H1 (cell line): ENCODE results near the gene RAB40B.

Experiments used
- CHD2 ChIP-seq: IDR thresholded peaks from 2 replicates; pipeline ENCODE4 v1.6.1; 2012; ENCODE audit warnings: low read length, improper control_type of control experiment
- CREB1 ChIP-seq: IDR thresholded peaks from 2 replicates; pipeline ENCODE4 v1.6.1; 2012; ENCODE audit warnings: inconsistent platforms
- CTCF ChIP-seq, 3 experiments: IDR thresholded peaks; 1 replicate in 2 of 3; 2 replicates in 1 of 3; pipeline versions ENCODE4 v1.5.1 to v1.6.1; 2011; ENCODE audit warnings: low read length in 3 of 3, mild to moderate bottlenecking in 3 of 3, inconsistent platforms in 2 of 3, low read depth in 1 of 3, moderate library complexity in 1 of 3; ENCODE audit not compliant: insufficient read depth in 1 of 3; ENCODE audit errors: control extremely low read depth in 1 of 3
- EP300 ChIP-seq, 2 experiments: IDR thresholded peaks; 1 replicate in 1 of 2; 2 replicates in 1 of 2; pipeline ENCODE4 v1.6.1; 2011 to 2012; ENCODE audit warnings: low read depth in 2 of 2, low read length in 2 of 2, mild to moderate bottlenecking in 2 of 2, borderline replicate concordance in 1 of 2, inconsistent platforms in 1 of 2, moderate library complexity in 1 of 2
- EZH2 ChIP-seq: fragments of 200-600 bp; sonication (generic); IDR thresholded peaks from 2 replicates; pipeline ENCODE4 v1.7.1; 2012; ENCODE audit warnings: low read depth, mild to moderate bottlenecking, moderate library complexity, low read length, inconsistent platforms; ENCODE audit not compliant: severe bottlenecking
- FOSL1 ChIP-seq: IDR thresholded peaks from 2 replicates; pipeline ENCODE4 v1.6.1; 2011; ENCODE audit warnings: mild to moderate bottlenecking, low read depth, low read length, moderate library complexity; ENCODE audit not compliant: insufficient read depth
- POLR2A ChIP-seq, 2 experiments: IDR thresholded peaks; 1 replicate in 1 of 2; 2 replicates in 1 of 2; pipeline ENCODE4 v1.6.1; 2011; ENCODE audit warnings: low read depth in 2 of 2, low read length in 2 of 2, mild to moderate bottlenecking in 2 of 2; ENCODE audit errors: control extremely low read depth in 1 of 2
- POLR2AphosphoS5 ChIP-seq: IDR thresholded peaks from 2 replicates; pipeline ENCODE4 v1.6.1; 2011; ENCODE audit warnings: low read depth, low read length
- SP1 ChIP-seq: IDR thresholded peaks from 2 replicates; pipeline ENCODE4 v1.6.1; 2011; ENCODE audit warnings: low read depth, low read length
- SUZ12 ChIP-seq: fragments of 200-600 bp; sonication (generic); IDR thresholded peaks from 2 replicates; pipeline ENCODE4 v1.6.1; 2012; ENCODE audit warnings: mild to moderate bottlenecking, inconsistent platforms, low read length, moderate library complexity, mixed read lengths
- TAF1 ChIP-seq: IDR thresholded peaks from 2 replicates; pipeline ENCODE4 v1.6.1; 2011; ENCODE audit warnings: mild to moderate bottlenecking, low read depth, low read length
- TEAD4 ChIP-seq: IDR thresholded peaks from 2 replicates; pipeline ENCODE4 v1.6.1; 2012; ENCODE audit warnings: low read depth, low read length, inconsistent platforms, mixed read lengths
- TF ChIP-seq, protein P1 (sequence below): IDR thresholded peaks from 2 replicates; pipeline ENCODE4 v1.6.1; 2012; ENCODE audit warnings: inconsistent platforms

DNA sequence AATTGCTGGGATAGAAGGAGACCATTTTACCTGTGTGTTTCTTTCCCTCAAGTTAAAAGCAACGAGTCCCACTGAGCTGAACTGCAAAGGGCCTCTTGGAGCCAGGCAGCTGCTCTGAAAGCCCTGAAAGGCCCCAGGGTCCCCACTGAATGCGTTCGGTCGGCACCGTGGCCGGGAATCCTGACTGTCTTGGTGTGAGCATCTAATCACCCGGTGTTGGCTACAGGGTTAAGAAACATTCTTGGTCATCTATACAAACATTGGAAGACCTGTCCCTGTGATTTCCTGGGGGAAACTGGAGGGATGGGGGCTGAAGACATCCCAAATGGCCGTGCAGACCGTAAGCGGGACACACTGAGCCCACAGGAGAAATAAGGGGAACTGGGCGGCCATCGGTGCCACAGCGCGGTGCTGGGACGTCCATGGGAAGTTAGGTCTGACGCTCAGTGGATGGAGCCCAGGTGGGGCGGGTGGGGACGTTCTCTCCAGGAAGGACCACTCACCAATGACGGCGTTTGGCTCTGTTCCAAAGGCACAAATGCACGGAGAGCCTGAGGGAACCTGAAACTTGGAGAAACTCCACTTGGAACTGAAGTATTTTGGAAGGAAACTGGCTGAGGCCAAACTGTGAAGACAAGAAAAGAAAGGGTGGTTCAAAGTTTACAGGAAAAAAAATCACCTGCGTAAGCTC is 82.3 kb downstream of the RAB40B start:
- no peak for TF ChIP-seq POLR2A (IDR thresholded peaks at IDR 0.05; ENCODE audit: control extremely low read depth in 1 of 2, low read depth in 2 of 2, low read length in 2 of 2)
- no peak for TF ChIP-seq EP300 (IDR thresholded peaks at IDR 0.05; ENCODE audit: borderline replicate concordance in 1 of 2, low read depth in 2 of 2, low read length in 2 of 2)
- TF ChIP-seq CREB1, result no peak
- no peak for TF ChIP-seq CTCF (IDR thresholded peaks at IDR 0.05; ENCODE audit: control extremely low read depth in 1 of 3, insufficient read depth in 1 of 3, low read depth in 1 of 3, low read length in 3 of 3)
- TF ChIP-seq CHD2, result no peak
- TF ChIP-seq FOSL1, result no peak
- TF ChIP-seq EZH2, result no peak
- no peak for TF ChIP-seq POLR2AphosphoS5
- no peak for TF ChIP-seq TAF1
- no peak for TF ChIP-seq SP1
- TF ChIP-seq TEAD4, result no peak
- TF ChIP-seq, protein P1, sequence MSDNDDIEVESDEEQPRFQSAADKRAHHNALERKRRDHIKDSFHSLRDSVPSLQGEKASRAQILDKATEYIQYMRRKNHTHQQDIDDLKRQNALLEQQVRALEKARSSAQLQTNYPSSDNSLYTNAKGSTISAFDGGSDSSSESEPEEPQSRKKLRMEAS, result no peak
- TF ChIP-seq SUZ12, result no peak
